Central memory CD8-positive, alpha-beta T cell (primary cell): ENCODE data around the gene LCN2.
A peak's percentile ranks its signal among the peaks of the same experiment; 100 is the strongest.

Experiments
- ATAC-seq: fragments of 150-1000 bp; cut with Tn5 transposase; replicated peaks from 2 replicates; pipeline ENCODE4 v1.10.0; 2022; ENCODE audit warnings: mild to moderate bottlenecking, moderate FRiP score, moderate number of reproducible peaks; ENCODE audit not compliant: poor library complexity, severe bottlenecking; ENCODE audit errors: extremely low read depth
- DNase-seq, 2 donors: peaks; one replicate each; pipeline ENCODE4 v3.0.0; 2021; ENCODE audit warnings: low spot score in 2 of 2
- H3K27ac Mint-ChIP-seq: one replicate; pipeline ENCODE4 v1.8.0; 2022; ENCODE audit warnings: low read depth, mild to moderate bottlenecking, moderate library complexity, mixed read lengths
- H3K27me3 Mint-ChIP-seq: one replicate; pipeline ENCODE4 v1.8.0; 2022; ENCODE audit warnings: mixed read lengths
- H3K36me3 Mint-ChIP-seq: one replicate; pipeline ENCODE4 v1.8.0; 2022; ENCODE audit warnings: mild to moderate bottlenecking, moderate library complexity, mixed read lengths; ENCODE audit not compliant: insufficient read depth
- H3K4me1 Mint-ChIP-seq: one replicate; pipeline ENCODE4 v1.8.0; 2022; ENCODE audit warnings: mixed read lengths
- H3K4me3 Mint-ChIP-seq: one replicate; pipeline ENCODE4 v1.8.0; 2022; ENCODE audit warnings: mild to moderate bottlenecking, moderate library complexity, mixed read lengths
- H3K9me3 Mint-ChIP-seq: one replicate; pipeline ENCODE4 v1.8.0; 2022; ENCODE audit warnings: mixed read lengths

Gene LCN2

GRCh38 chr9:128152133-128153059, 3.1 kb downstream of the LCN2 start:
- Mint-ChIP-seq H3K4me1 (no peaks in the 10 kb centered on the region), H3K27ac (no peak overlapping the region), H3K4me3 (no peak overlapping the region), H3K27me3 (no peaks in the 10 kb centered on the region), H3K9me3 (no peaks in the 10 kb centered on the region), H3K36me3 (peaks cover 1% of the 10 kb centered on the region)
- no peak for DNase-seq
- no peak for ATAC-seq

- H3K27ac Mint-ChIP-seq: no peak overlapping the region
- no peak for DNase-seq
- H3K27me3 Mint-ChIP-seq: no peaks in the 10 kb centered on the region
- peaks cover 1% of the 10 kb centered on the region for H3K36me3 Mint-ChIP-seq
- H3K9me3 Mint-ChIP-seq: no peaks in the 10 kb centered on the region
- no peaks in the 10 kb centered on the region for H3K4me1 Mint-ChIP-seq
- no peak for ATAC-seq
- no peak overlapping the region for H3K4me3 Mint-ChIP-seq
Observed at GRCh38 chr9:128153060-128153946, 4.0 kb downstream of the LCN2 start.

GRCh38 chr9:128153947-128154695, 4.9 kb downstream of the LCN2 start:
- DNase-seq: no peak
- H3K27ac Mint-ChIP-seq: no peak overlapping the region
- H3K36me3 Mint-ChIP-seq: peaks cover 1% of the 10 kb centered on the region
- no peaks in the 10 kb centered on the region for H3K9me3 Mint-ChIP-seq
- H3K27me3 Mint-ChIP-seq: no peaks in the 10 kb centered on the region
- no peak for ATAC-seq
- H3K4me3 Mint-ChIP-seq: no peak overlapping the region
- H3K4me1 Mint-ChIP-seq: peaks cover under 1% of the 10 kb centered on the region

GRCh38 chr9:128155736-128156500, 6.7 kb downstream of the LCN2 start:
- Mint-ChIP-seq H3K36me3 (peaks cover 1% of the 10 kb centered on the region), H3K27ac (no peak overlapping the region), H3K27me3 (no peaks in the 10 kb centered on the region), H3K4me3 (no peak overlapping the region), H3K4me1 (peaks cover 9% of the 10 kb centered on the region), H3K9me3 (no peaks in the 10 kb centered on the region)
- ATAC-seq (no peak), DNase-seq (no peak)

- peak; percentile 27 to 31 for DNase-seq
- Mint-ChIP-seq H3K4me1 (peaks cover 23% of the 10 kb centered on the region), H3K27ac (peak overlapping the region; percentile 53), H3K36me3 (peaks cover 3% of the 10 kb centered on the region), H3K27me3 (no peaks in the 10 kb centered on the region), H3K9me3 (no peaks in the 10 kb centered on the region), H3K4me3 (peak overlapping the region; percentile 79)
- ATAC-seq: peak; percentile 60
Observed at GRCh38 chr9:128159522-128159783, 10.2 kb downstream of the LCN2 start.

GRCh38 chr9:128159784-128160602, 10.7 kb downstream of the LCN2 start, which contains the start of gene BBLN:
TSS of gene BBLN (plus strand) at chr9:128160265. CDS start at chr9:128160408, 143 bp downstream.
- Mint-ChIP-seq H3K27ac (peak within 1 kb of the TSS; percentile 53), H3K27me3 (no peaks in the 10 kb centered on the region), H3K4me1 (peaks cover 23% of the 10 kb centered on the region), H3K36me3 (peaks cover 6% of the 10 kb centered on the region), H3K9me3 (no peaks in the 10 kb centered on the region), H3K4me3 (peak within 1 kb of the TSS; percentile 79)
- ATAC-seq (peak; percentile 83), DNase-seq (peak; percentile 74 to 84)

- no peaks in the 10 kb centered on the region for H3K9me3 Mint-ChIP-seq
- peaks cover 8% of the 10 kb centered on the region for H3K36me3 Mint-ChIP-seq
- peak overlapping the region; percentile 79 for H3K4me3 Mint-ChIP-seq
- ATAC-seq: peak; percentile 35
- H3K4me1 Mint-ChIP-seq: peaks cover 23% of the 10 kb centered on the region
- no peaks in the 10 kb centered on the region for H3K27me3 Mint-ChIP-seq
- no peak overlapping the region for H3K27ac Mint-ChIP-seq
- DNase-seq: no peak
Observed at GRCh38 chr9:128160603-128160987, 11.3 kb downstream of the LCN2 start.

- DNase-seq: no peak
Observed at GRCh38 chr9:128161215-128161902, 12.1 kb downstream of the LCN2 start.

GRCh38 chr9:128162215-128163026, 13.2 kb downstream of the LCN2 start:
- no peaks in the 10 kb centered on the region for H3K9me3 Mint-ChIP-seq
- DNase-seq (no peak), ATAC-seq (no peak)
- peak overlapping the region; percentile 29 for H3K27ac Mint-ChIP-seq
- no peaks in the 10 kb centered on the region for H3K27me3 Mint-ChIP-seq
- peaks cover 23% of the 10 kb centered on the region for H3K4me1 Mint-ChIP-seq
- H3K36me3 Mint-ChIP-seq: peaks cover 15% of the 10 kb centered on the region
- H3K4me3 Mint-ChIP-seq: peak overlapping the region; percentile 40

More at GRCh38 chr9:128161215-128161902, 12.1 kb downstream of the LCN2 start:
- no peaks in the 10 kb centered on the region for H3K9me3 Mint-ChIP-seq
- ATAC-seq: no peak
- H3K4me3 Mint-ChIP-seq: peak overlapping the region; percentile 79
- peaks cover 23% of the 10 kb centered on the region for H3K4me1 Mint-ChIP-seq
- H3K27me3 Mint-ChIP-seq: no peaks in the 10 kb centered on the region
- peaks cover 11% of the 10 kb centered on the region for H3K36me3 Mint-ChIP-seq
- H3K27ac Mint-ChIP-seq: no peak overlapping the region

- DNase-seq: no peak
- peaks cover 16% of the 10 kb centered on the region for H3K36me3 Mint-ChIP-seq
- no peak overlapping the region for H3K4me3 Mint-ChIP-seq
- no peaks in the 10 kb centered on the region for H3K9me3 Mint-ChIP-seq
- no peak overlapping the region for H3K27ac Mint-ChIP-seq
- H3K4me1 Mint-ChIP-seq: peaks cover 23% of the 10 kb centered on the region
- ATAC-seq: no peak
- H3K27me3 Mint-ChIP-seq: no peaks in the 10 kb centered on the region
Observed at GRCh38 chr9:128163027-128163515, 13.8 kb downstream of the LCN2 start.
